Eye (tissue), 1 donor: ENCODE data around the gene MTF2.
"Not testable (repeated sequence)": the region's sequence is repeated elsewhere in the genome, so short reads cannot be mapped to it uniquely, and the experiment has no call there.

Experiments
- DNase-seq: peaks from one replicate; pipeline ENCODE4 v3.0.0-alpha.2; 2015

MTF2 gene

DNA sequence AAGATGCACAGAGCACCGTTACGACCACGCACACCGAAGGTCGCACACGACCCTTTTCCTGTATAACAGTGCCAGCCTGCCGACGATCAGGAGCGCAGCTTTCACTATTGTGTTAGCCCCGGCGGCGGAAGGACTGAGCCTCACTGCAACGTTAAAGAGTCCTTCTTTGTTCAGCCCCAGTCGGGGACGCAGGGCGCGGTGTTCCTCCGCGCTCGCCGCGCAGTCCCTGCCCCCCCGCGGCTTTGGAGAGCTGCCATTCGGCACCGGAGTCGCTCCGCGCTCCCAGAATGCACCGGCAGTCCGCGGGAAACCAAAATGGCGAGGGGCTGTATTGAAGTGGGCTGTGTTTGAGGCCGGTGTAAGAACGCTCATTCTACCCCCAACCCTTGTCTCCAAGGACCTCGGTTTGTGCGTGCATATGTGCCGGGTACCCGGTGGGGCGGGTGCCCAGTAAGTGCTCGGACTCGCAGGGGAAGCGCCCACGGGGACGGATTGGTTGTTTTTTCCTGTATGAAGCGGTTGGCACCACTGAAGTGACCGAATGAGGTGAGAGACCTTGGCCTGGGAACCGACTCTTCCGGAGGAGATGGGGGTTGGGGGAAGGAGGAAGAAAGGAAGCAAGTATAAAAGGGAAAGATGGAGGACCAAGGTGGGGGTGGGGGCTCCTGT, at the start of gene MTF2:
Gene MTF2 (plus strand): TSS at position 298 of the 669 bp plus-strand sequence. CDS start 244 bp downstream, at position 542.
- peak; percentile 99 for DNase-seq

DNA sequence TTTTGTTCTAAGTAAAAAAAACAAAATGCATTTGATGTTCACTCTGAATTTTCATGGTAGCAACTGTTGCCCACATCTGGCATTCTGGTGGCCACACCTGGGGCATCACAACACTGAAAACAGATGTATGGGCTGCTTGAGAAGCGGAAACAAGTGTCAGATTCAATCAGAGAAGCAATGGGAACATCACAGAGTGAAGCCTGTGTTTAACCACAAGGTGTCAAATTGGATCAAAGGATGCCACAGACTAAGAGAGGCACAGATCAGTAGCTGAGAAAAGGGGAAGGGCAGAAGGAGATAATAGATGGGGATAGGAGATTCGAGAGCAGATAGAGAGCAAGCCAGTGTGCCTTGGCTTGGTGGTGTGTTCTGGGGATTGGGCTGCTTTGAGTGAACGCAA, 49.8 kb upstream of the MTF2 start:
- DNase-seq = no peak

DNA sequence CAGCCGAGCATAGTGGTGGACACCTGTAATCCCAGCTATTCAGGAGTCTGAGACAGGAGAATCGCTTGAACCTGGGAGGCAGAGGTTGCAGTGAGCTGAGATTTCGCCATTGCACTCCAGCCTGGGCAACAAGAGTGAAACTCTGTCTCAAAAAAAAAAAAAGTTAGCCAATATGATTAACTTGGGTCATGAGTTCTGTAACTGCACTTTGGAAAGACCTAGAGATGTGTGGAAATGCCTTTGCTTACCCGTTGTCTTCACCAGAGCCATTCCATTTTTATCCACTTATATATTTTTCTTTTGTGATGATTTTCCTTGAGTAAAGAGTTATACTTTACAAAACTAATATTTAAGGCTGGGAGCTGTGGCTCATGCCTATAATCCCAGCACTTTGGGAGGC, 48.9 kb upstream of the MTF2 start:
- DNase-seq = not testable (repeated sequence)

DNA sequence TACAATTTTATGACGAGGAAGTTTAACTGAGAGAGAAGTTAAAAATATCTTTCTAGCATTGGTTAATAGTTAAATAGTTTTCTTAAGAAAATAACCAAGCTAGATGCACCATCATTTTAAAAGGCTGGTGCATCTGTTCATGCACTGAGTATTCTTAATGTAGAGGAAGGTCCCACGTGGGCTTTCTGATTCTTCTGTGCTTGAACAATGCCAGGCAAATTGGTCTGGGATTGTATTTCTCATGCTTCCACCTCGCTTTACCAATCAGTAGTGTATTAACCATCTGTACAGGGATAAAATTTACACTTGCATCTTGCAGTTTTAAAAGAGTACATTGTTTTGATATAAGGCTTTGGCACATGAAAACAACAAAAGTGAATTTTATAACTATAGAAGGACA, 47.4 kb upstream of the MTF2 start:
- no peak for DNase-seq

DNA sequence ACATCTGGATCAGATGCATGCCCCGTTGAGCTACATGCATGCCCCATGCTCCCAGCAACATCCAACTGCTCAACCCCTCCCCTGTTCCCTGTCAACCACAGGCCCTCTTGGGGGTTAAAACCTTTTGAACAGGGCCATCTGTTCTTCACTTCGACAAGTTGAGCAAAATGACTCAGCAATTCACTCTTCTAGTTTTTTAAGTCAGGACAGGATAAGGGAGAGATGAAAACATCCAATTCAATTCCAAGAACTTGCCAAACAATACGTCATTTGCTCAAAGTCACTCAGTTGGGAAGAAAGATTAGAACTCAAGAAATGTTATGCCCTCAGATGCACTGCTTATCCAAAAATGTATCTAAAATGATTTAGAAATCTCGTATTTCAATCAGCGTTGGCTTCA, 46.1 kb upstream of the MTF2 start:
- DNase-seq = no peak

DNA sequence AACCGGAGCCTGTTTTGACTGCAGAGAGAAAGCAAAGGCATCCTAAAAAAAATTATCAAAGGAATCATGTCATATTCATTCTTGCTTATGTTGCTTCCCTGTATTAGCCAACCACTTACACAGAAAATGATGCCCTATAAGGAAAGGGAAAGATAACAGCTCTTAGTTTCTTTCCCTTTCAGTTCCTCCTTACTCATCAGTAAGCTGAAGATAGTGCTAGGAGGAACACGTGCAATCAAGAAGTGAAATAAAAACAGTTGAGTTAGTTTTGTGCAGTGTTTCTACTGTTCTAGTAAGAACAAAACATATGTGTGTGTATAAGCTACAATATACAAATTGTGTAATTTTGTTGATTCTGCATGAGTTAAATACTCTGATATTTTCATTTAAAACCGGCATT, 45.3 kb upstream of the MTF2 start:
- no peak for DNase-seq

DNA sequence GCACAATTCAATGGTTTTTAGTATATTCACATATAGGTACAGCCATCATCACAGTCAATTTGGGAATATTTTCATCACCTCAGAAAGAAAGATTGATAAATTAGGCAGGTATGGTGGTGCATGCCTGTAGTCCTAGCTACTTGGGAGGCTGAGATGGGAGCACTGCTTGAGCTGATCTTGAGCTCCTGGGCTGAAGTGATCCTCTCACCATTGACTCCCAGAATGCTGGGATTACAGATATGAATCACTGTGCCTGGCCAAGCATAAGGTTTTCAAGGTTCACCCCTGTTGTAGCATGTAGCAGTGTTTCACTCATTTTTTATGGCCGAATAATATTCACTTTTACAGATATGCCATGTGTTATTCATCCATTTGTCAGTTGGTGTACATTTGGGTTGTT, 44.7 kb upstream of the MTF2 start:
- no peak for DNase-seq

DNA sequence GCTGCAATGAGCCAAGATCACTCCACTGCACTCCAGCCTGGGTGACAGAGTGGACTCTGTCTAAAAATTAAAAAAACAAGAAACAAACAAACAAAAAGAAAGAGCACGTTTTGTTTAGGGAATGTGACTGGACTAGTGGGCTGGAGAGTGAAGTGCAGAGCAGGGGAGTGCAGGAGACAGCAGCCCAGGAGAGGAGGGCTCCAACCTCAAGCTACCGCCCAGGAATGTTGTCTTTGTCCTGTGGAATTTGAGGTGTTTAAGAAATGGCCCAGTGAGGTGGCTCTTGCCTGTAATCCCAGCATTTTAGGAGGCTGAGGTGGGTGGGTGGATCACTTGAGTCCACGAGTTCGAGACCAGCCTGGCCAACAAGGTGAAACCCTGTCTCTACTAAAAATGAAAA, 42.4 kb upstream of the MTF2 start:
- DNase-seq = no peak

DNA sequence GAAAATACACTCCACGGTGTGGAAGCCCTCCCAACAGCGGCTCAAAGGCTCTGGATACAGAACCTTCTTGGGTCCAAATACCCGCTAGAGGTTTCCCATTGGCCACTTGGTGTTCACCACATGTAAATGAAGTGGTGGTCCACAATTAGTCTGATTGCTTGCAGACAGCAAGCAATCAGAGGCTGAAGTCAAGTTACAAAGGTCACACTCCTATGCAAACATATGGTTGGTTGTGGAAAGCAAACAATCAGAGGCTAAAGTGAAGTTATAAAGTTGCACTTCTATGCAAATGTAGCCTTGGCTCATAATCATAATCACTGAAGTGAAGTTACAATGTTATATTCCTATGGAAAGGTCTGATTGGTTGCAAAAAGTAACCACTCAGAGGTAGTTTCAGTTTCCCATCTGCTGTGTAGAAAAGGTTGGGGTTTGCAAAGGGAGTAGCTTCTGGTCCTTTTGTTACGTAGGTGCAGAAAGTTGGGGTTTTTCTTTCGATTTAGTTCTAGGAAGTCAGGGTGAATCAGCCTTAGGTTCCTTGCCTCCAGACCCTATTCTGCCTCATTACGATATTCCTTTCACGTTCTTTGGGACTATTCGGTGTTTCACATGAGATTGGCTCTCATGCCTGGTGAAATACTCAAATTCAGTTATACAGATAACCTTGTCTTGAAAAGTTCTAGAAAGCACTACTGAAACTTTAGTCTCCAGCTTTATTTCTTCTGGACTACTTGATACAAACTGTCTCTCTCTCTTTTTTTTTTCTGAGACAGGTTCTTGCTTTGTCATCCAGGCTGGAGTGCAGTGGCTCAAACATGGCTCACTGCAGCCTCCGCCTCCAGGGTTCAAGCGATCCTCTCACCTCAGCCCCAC, 36.7 kb upstream of the MTF2 start:
- DNase-seq = no peak

DNA sequence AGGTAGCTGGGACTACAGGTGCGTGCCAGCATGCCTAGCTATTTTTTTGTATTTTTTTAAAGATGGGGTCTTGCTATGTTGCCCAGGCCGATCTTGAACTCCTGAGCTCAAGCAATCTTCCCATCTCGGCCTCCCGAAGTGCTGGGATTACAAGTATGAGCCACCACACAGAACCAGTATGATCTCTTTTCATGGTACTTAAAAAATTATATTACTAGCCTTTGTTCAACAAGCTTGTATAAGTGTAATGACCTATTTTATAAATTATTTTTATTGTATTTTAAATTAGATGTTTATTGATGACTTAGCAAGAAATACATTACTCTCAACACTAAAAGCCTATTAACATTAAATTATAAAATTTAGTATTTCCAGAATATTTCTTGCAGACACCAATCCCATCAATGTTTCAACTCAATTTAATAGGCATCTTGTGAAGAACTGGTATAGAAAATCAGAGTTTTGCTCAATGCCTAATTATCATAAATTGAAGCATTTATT, 36.0 kb upstream of the MTF2 start:
- no peak for DNase-seq

DNA sequence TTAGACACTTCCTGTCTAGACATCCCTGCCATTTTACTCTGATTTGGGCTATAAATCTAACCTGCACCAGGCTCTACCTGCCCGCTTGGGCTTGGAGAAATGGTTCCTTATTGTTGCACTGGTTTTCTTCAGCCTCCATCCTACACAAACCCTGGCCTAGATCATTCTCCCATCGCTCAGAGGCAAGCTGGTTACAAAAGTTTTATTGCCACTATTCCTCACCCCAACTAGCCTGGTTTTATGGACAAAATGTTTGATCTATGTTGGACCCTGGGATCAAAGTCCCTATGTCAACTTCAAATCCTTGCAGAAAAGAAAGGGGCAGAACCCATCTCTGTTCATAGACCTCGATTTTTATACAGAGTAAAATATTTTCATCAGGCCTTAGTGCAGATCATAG, 31.5 kb upstream of the MTF2 start:
- DNase-seq = no peak

DNA sequence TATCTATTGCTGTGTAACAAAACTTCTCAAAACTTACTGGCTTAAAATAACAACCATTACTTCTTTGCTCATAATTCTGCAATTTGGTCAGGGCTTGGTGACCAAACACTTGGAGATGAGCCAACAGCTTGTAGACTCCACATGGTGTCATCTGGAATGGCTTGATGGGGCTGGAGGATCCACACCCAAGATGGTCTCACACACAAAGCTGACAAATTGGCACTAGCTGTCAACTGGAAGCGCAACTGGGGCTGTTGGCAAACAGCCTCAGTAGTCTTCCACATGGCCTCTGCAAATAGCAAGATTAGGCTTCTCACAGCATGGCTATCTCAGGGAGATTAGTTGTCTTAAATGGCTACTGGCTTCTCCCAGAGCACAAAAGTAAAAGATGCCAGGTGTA, 27.1 kb upstream of the MTF2 start:
- no peak for DNase-seq

DNA sequence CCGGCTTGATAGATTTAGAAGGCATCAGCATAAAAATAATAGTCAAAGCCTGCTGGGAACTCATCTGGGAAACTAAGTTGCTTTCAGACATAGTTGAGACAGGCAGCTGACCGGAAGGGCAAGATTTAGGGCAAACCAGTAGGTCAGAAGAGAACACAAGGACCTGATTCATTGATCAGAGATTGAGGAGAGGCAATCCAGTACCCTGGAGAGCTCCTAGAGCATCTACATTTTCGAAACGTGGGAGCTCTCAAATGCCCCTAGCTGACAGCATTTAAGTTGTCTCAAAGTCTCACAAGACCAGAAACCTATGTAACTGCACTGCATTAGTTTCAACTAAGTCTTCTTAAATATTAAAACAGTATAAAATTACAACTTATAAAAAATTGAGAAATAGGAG, 22.9 kb upstream of the MTF2 start:
- DNase-seq = peak; percentile 34

DNA sequence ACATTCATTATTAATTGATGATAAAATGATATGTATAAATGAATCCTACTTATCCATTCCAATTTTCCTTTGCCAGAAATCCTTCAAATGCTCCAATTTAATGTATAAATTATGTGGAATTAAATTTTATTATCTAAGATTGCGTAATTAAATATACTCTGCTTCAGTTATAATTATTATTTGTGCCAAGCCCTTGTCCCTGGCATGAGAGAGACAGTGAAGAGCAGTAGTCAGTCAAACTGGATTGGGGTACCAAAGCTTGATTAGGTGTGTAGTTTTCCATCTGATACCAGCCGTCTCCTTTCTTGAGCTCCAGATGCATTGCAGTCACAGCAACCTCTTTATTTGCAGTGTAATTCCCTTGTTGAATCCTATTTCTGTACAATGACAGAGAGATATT, 22.4 kb upstream of the MTF2 start:
- DNase-seq = no peak

DNA sequence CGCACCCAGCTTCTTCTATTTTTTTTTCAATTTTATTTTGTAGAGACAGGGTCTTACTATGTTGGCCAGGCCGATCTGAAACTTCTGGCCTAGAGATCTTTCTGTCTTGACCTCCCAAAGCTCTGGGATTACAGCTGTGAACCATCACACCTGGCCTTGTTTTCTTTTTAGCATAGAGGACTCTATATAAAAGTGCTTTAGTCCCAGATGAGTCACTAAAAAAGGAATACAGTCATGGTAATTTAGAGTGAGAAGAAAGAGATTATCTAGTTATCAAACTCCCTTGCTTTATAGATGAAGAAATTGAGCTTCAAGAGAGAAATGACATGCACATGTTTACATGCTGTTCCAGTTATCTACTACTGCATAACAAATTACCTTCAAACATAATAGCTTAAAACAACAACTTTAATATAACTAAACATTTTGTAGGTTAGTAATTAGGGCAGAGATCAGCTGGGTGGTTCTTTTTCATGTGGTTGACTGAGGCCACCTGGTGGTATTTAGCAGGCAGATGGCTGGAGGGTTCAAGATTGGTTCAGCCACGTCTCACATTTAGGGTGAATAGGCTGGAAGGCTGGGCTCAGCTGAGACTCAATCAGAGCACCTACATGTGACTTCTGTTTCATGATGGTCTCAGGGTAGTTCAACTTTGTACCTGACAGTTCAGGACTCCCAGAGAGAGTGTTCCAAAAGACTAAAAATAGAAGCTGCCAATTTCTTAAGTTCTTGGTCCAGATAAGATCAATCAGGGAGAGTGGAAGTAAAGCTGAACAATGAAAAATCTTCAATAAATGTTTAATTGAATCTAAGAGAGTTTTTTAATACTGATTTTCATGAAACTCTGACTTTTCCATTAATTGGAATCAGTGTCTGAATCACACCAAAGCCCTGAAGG, 16.9 kb upstream of the MTF2 start:
- DNase-seq = peak; percentile 44

DNA sequence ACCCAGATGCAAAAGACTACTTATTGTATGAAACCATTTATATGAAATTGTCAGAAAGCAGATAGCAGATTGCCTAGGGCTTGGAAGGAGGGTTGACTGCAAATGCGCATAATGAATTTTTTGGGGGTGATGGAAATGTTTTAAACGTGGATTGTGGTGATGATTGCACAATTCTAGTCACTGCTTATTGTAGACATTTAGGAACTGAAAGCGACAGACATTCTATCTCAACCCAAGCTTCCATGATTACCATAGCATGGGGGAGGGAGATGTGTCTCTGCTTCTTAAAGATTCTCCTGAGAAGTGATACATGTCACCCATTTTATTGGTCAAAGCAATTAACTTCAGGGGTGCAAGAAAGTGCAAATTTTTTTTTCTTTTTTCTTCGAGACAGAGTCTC, 2.8 kb upstream of the MTF2 start:
- DNase-seq = no peak

DNA sequence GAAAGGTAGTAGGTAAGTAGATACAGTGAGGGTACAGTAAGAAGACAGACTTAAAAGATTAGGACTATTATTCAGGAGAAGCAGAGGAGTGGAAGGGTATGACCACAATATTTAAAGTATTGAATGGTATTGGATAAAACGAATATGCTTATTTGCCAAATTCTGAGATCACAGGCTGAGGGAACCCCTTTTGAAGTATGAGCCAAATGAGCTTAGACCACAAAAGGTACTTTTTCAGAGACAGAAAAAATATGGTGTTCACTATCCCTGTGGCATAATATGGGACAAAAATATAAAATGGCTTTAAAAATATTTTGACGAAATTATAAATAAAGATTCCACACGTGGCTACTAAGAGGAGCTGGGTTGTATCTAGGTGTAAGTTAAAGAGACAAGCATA, 880 bp upstream of the MTF2 start:
- DNase-seq = no peak

DNA sequence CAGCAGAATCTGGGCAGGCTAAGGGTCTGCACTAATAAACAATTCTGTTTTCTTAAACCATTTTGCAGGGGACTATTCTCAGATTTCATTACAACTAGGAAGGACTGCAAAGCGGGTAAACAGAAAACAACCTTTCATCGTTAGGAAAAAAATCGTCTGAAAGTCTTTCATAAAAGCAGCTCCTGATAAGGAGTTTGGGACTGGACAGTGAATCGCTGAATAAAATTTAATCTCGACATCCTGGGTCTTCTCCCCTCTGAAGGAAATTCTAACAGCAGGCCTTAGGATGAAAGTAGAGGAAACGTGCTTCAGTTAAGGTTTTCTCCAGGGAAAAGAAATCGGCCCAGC, 471 bp upstream of the MTF2 start:
- no peak for DNase-seq

DNA sequence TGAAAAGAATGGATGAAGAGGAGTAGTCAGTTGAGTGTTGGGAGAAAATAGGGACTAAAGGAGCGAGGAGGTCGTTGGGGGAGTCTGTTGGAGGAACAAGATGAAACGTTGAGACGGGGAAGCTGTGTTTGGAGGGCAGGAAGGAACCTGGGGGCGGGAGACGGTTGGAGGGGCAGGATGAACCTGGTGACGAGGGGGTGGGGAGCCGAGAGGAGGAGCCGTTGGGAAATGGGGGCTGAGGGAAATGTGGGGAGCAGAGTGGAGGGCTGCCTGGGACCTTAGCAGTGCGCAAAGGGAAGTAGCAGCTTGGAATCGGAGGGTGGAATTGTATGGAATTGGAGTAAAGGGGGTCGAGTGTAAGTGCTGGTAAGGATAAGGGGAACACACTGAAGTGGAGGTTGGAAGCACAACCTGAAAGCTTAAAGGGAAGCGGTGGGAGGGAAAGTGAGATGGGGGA, 630 bp downstream of the MTF2 start:
- no peak for DNase-seq

DNA sequence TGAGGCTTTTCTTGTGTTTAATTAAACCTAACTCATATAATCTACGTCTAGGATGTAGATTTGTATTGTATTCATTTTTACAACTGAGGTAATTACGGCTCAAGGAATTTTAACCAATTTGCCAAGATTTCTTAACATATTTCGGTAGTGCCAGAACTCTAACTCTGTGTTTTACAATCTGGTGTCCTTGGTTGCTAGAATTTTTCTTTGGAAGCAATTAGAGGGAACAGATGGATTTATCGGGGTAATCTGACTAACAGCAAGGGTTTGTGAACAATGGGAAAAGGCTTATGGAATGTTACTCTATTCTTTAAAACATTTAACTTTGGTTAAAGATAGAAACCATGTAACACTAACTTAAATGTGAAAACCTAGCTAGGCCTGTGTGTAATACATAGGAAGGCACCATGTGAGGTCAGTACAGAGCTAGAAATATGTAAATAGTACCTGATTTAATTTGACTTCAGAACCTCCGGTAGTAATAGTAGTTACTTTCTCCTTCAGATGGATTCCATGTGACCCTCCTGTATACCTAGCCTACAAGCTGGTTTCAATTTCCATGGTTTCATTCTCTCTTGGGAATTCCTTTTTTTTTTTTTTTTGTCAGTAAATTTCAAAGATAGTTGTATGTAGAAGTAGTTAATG, 1.2 kb downstream of the MTF2 start:
- peak; percentile 76 for DNase-seq

DNA sequence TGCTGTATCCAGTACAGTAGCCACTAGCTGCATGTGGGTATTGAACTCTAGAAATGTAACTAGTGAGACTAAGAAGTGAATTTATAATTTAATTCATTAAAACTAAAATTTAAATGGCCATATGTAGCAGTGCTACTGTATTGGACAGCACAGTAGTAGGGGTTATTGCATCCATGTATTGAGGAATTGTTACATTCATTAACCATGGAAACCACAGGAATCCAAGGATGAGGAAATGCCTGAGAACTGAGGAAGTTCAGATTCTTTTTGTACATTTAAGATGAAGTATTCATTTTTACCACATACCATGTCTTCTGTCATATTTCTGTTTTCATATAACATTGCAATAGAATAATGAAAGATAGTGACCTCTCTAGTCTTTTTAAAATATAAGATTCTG, 2.6 kb downstream of the MTF2 start:
- peak; percentile 23 for DNase-seq

DNA sequence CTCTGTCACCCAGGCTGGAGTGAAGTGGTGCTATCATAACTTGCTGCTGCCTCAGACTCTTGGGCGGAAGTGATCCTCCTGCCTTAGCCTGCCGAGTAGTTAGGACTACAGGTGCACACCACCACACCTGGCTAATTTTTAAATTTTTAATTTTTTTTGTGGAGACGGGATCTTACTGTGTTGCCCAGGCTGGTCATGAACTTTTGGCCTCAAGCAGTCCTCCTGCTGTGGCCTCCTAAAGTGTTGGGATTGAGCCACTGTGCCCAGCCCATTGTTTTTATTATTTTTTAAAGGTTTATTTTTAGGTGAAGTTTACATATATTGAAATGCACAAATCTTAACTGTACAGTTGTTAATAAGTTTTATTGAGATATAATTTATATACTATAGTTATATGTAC, 3.2 kb downstream of the MTF2 start:
- DNase-seq = no peak

DNA sequence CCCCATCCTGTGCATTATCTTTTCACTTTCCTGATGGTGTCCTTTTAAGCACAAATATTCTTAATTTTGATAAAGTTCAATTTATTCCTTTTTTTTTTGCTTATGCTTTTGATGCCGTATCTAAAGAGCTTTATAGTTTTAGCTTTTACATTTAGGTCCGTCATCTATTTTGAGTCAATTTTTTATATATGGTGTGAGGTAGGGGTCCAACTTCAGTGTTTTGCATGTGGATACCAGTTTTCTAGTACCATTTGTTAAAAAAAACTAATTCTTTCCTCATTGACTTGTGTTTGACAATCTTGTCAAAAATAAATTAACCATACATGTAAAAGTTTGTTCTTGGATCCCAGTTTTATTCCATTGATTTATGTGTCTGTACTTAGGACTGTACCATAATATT, 4.9 kb downstream of the MTF2 start:
- DNase-seq = no peak
